Calu3 (cell line): ENCODE data around the gene GTF2I. TPM values are rescaled to one million over a fixed set of nuclear protein-coding genes. Genes with fewer than 3 reads are reported as not detected.

Experiments
- Bru-seq: library from RNA; stranded (reverse); fragments of 400-500 nt; gene quantifications from one replicate; lab custom pipeline; 2021; lab: Mats Ljungman, UMichigan
- BruChase-seq, 2 experiments: library from RNA; stranded (reverse); fragments of 400-500 nt; gene quantifications; one replicate each; lab custom pipeline; 2021; lab: Mats Ljungman, UMichigan
- BruUV-seq: library from RNA; stranded (reverse); fragments of 400-500 nt; replicated peaks from 2 replicates; lab custom pipeline; 2021; lab: Mats Ljungman, UMichigan
- CTCF ChIA-PET: fragments of 300-600 bp; sonication (Branson Sonifier 250); formaldehyde crosslinking; loops from one replicate; lab custom pipeline; 2022; ENCODE audit warnings: antibody characterized with exemption; lab: Charles Lee
- DNase-seq: peaks from one replicate; pipeline ENCODE4 v3.0.0; 2022
- H3K27ac Mint-ChIP-seq: one replicate; pipeline ENCODE4 v1.8.0; 2022; ENCODE audit warnings: mixed read lengths; ENCODE audit not compliant: unreplicated experiment
- H3K27me3 Mint-ChIP-seq: one replicate; pipeline ENCODE4 v1.8.0; 2022; ENCODE audit warnings: mixed read lengths; ENCODE audit not compliant: unreplicated experiment
- H3K36me3 Mint-ChIP-seq: one replicate; pipeline ENCODE4 v1.8.0; 2022; ENCODE audit warnings: mild to moderate bottlenecking, moderate library complexity, mixed read lengths; ENCODE audit not compliant: insufficient read depth, unreplicated experiment
- H3K4me1 Mint-ChIP-seq: one replicate; pipeline ENCODE4 v1.8.0; 2022; ENCODE audit warnings: mild to moderate bottlenecking, low read depth, mixed read lengths; ENCODE audit not compliant: unreplicated experiment
- H3K4me3 Mint-ChIP-seq: one replicate; pipeline ENCODE4 v1.8.0; 2022; ENCODE audit warnings: mild to moderate bottlenecking, low read depth, moderate library complexity, mixed read lengths; ENCODE audit not compliant: unreplicated experiment
- H3K9me3 Mint-ChIP-seq: one replicate; pipeline ENCODE4 v1.8.0; 2022; ENCODE audit warnings: low read depth, mixed read lengths; ENCODE audit not compliant: unreplicated experiment
- CTCF ChIP-seq: fragments of 200-600 bp; IDR thresholded peaks from one replicate; pipeline ENCODE4 v1.8.0; 2022; ENCODE audit warnings: antibody characterized with exemption; ENCODE audit not compliant: unreplicated experiment
- intact Hi-C: fragments of 100-400 bp; cut with micrococcal nuclease; formaldehyde crosslinking; loops from one replicate; pipeline ENCODE4 v1.10.0; 2022; ENCODE audit not compliant: unreplicated experiment
- long read RNA-seq: library from polyadenylated mRNA; stranded (forward); transcript quantifications from one replicate; pipeline ENCODE4 v2.0.0, GENCODE V29; 2022
- total RNA-seq: library from RNA; stranded (reverse); gene quantifications from 2 replicates; pipeline ENCODE4 v1.2.3, GENCODE V29; 2022

The GTF2I gene
- 175 and 177 TPM in 2 replicates for total RNA-seq
- percentile 87 among the genes with signal in this experiment for Bru-seq, nascent RNA
- BruChase-seq, experiment 1, labeled RNA remaining after a 6-hour chase: percentile 87 among the genes with signal in this experiment
- percentile 84 among the genes with signal in this experiment for BruChase-seq, experiment 2, labeled RNA remaining after a 2-hour chase
- long read RNA-seq, full-length matches to known transcripts: 48 of 79 reads
- long read RNA-seq, partial matches to known transcripts: 19 of 79 reads
- long read RNA-seq, other reads (novel, unspliced or antisense): 12 of 79 reads

GRCh38 chr7:74657692-74658177 lies at the start of gene GTF2I:
GTF2I (plus strand) TSS chr7:74657718; CDS start chr7:74689129, 31,411 bp downstream.
- intact Hi-C loops: loop anchor here (2.0 kb wide), 1 partner anchor 23 kb away; no protein-coding TSS in a partner anchor
- Mint-ChIP-seq H3K27ac (peak within 1 kb of the TSS; percentile 71), H3K4me3 (peak within 1 kb of the TSS; percentile 65), H3K4me1 (peaks cover 24% of the 10 kb centered on the region), H3K27me3 (no peaks in the 10 kb centered on the region), H3K9me3 (no peaks in the 10 kb centered on the region), H3K36me3 (peaks cover 51% of the 10 kb centered on the region)
- DNase-seq: no peak
- TF ChIP-seq CTCF: no peak
- CTCF ChIA-PET: no interaction called here
- TSS peak; percentile 25 for BruUV-seq

- intact Hi-C loops: no loop called here
- H3K27ac Mint-ChIP-seq: peak overlapping the region; percentile 78
- BruUV-seq: no TSS peak
- H3K4me3 Mint-ChIP-seq: no peak overlapping the region
- peaks cover 21% of the 10 kb centered on the region for H3K4me1 Mint-ChIP-seq
- CTCF ChIA-PET: interaction anchor here (0.6 to 1.0 kb wide), 3 partner anchors 23 to 406 kb away, joined by 3 to 5 read pairs (median 3); no protein-coding TSS in a partner anchor
- peaks cover 17% of the 10 kb centered on the region for H3K36me3 Mint-ChIP-seq
- TF ChIP-seq CTCF: no peak
- H3K9me3 Mint-ChIP-seq: no peaks in the 10 kb centered on the region
- DNase-seq: peak; percentile 77
- no peaks in the 10 kb centered on the region for H3K27me3 Mint-ChIP-seq
Observed at GRCh38 chr7:74612015-74612829, 45.3 kb upstream of the GTF2I start.

GRCh38 chr7:74615933-74616780 lies 41.4 kb upstream of the GTF2I start:
- Mint-ChIP-seq H3K27me3 (no peaks in the 10 kb centered on the region), H3K27ac (no peak overlapping the region), H3K4me3 (no peak overlapping the region), H3K9me3 (no peaks in the 10 kb centered on the region), H3K36me3 (peaks cover 9% of the 10 kb centered on the region), H3K4me1 (peaks cover 12% of the 10 kb centered on the region)
- no peak for TF ChIP-seq CTCF
- BruUV-seq: no TSS peak
- intact Hi-C loops: no loop called here
- no peak for DNase-seq
- CTCF ChIA-PET: interaction anchor here (0.6 kb wide), 1 partner anchor 46 kb away, joined by 7 read pairs; no protein-coding TSS in a partner anchor
